Measurements from ENCODE around the gene ATG3. TPM values are rescaled to one million over a fixed set of nuclear protein-coding genes. Genes with fewer than 3 reads are reported as not detected.

The ATG3 gene
- total and polyA plus RNA-seq, 2 experiments from 2014 or later: 68.1 to 93.9 TPM

GRCh38 chr3:112546216-112546759, 15.5 kb downstream of the ATG3 start:
- ATAC-seq (no peak), DNase-seq (ENCODE audit: low spot score) (no peak)
- Histone ChIP-seq H4K20me1 (replicated peaks; ENCODE audit: insufficient read depth) (no peaks in the 10 kb centered on the region), H3K27me3 (ENCODE audit: insufficient read depth) (no peaks in the 10 kb centered on the region), H3K79me2 (replicated peaks; ENCODE audit: insufficient read depth) (peaks cover under 1% of the 10 kb centered on the region; the same call in 1 of the 2 replicates), H3K4me1 (ENCODE audit: insufficient read depth) (no peaks in the 10 kb centered on the region), H2AFZ (no peak overlapping the region), H3K27ac (ENCODE audit: low read depth) (no peak overlapping the region), H3K4me3 (no peak overlapping the region), H3K9me2 (ENCODE audit: insufficient read depth) (no peaks in the 10 kb centered on the region), H3K4me2 (no peak overlapping the region), H3F3A (replicated peaks; ENCODE audit: low read depth) (no peaks in the 10 kb centered on the region), H3K36me3 (ENCODE audit: insufficient read depth) (peaks cover 7% of the 10 kb centered on the region)
- Mint-ChIP-seq H3K27me3 (ENCODE audit: insufficient read depth, low read depth, poor library complexity) (no peaks in the 10 kb centered on the region), H3K4me3 (no peak overlapping the region), H3K27ac (no peak overlapping the region), H3K36me3 (ENCODE audit: low read depth) (peaks cover 14% of the 10 kb centered on the region; the same call in 2 of the 3 replicates), H3K4me1 (no peaks in the 10 kb centered on the region), H3K9me3 (no peaks in the 10 kb centered on the region)
- TF ChIP-seq EZH2 (IDR thresholded peaks at IDR 0.05; ENCODE audit: low read depth, unreplicated experiment) (no peak), STAT1 (IDR thresholded peaks at IDR 0.05; ENCODE audit: unreplicated experiment) (no peak), ZNF331 (CRISPR knock-in tag; IDR thresholded peaks at IDR 0.05; ENCODE audit: low read depth) (no peak), ZNF462 (CRISPR knock-in tag; IDR thresholded peaks at IDR 0.05) (no peak), REST (IDR thresholded peaks at IDR 0.05; ENCODE audit: unreplicated experiment) (no peak), NANOG (IDR thresholded peaks at IDR 0.05; ENCODE audit: borderline replicate concordance) (no peak), ZNF114 (CRISPR knock-in tag; IDR thresholded peaks at IDR 0.05) (no peak), CREB1 (CRISPR knock-in tag; IDR thresholded peaks at IDR 0.05; ENCODE audit: low read depth) (no peak), ETS1 (IDR thresholded peaks at IDR 0.05) (no peak), JUNB (IDR thresholded peaks at IDR 0.05; ENCODE audit: unreplicated experiment) (no peak), POLR2AphosphoS5 (IDR thresholded peaks at IDR 0.05; ENCODE audit: low read depth) (no peak), EZH2phosphoT487 (IDR thresholded peaks at IDR 0.05; ENCODE audit: unreplicated experiment) (no peak), CTCF (conservative IDR thresholded peaks at IDR 0.05; ENCODE audit: low read depth in 2 of 2) (no peak)

Data from GM23338 (cell line).